Measurements from ENCODE around the gene INO80B.

GRCh38 chr2:74458938-74459363 lies 4.1 kb downstream of the INO80B start:
- no peak for TF ChIP-seq YY1 (IDR thresholded peaks at IDR 0.05; ENCODE audit: insufficient read depth, insufficient read length)
- no peak for TF ChIP-seq SUZ12 (IDR thresholded peaks at IDR 0.05; ENCODE audit: extremely low read depth, insufficient read depth, insufficient read length)
- no peak for TF ChIP-seq ZNF274 (IDR thresholded peaks at IDR 0.05; ENCODE audit: low read depth, low read length)

Measured in NT2/D1 (cell line).